Measurements from ENCODE around the gene HEG1. TPM values are rescaled to one million over a fixed set of nuclear protein-coding genes. Genes with fewer than 3 reads are reported as not detected.

The HEG1 gene
- total and polyA plus RNA-seq, 2 of the 4 experiments (the other 2 are of a cell fraction) = 25.6 to 43.4 TPM

DNA sequence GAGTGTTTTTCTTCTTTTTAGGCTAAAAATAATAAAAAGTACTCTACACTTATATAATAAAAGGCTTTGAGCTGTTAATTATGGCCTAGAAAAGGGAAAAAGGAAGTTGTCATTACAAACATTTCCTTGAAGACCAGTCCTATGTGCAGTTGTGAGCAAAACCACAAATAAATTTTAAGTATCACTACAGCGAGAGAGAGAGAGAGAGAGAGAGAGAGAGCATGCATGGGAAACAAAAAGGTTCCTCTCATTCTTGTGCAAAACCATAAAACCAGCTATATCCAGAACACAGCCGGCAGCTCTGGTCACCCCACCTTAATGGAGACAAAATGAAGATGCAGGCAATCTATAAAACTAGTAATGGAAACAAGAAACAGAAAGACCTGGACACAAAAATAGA is 33.6 kb downstream of the HEG1 start:
- WGBS, 2 experiments (ENCODE audit: extremely low coverage in 2 of 2, insufficient read length in 1 of 2) = no CpG with 5 or more reads among the region's 2 CpGs

More for the DNA sequence above, 33.6 kb downstream of the HEG1 start:
- peaks cover 38 to 61% of the 10 kb centered on the region in 2 experiments for H3K79me1 ChIP-seq (ENCODE audit: low read depth in 1 of 2, low read length in 2 of 2)
- ChIA-PET CTCF (interaction anchor here (0.6 kb wide), 1 partner anchor 86 kb away, joined by 3 read pairs; no protein-coding TSS in a partner anchor), POLR2A (ENCODE audit: unreplicated experiment) (no interaction called here)
- H3K4me1 ChIP-seq (ENCODE audit: control insufficient read depth, insufficient read depth, low read length) = peaks cover 2% of the 10 kb centered on the region; the same call in 1 of the 2 replicates
- no peak overlapping the region for H3K14ac ChIP-seq (replicated peaks; ENCODE audit: low read depth, low read length)
- dilution Hi-C loops (cut with HindIII; ENCODE audit: low sequenced_read_pairs, unreplicated experiment) (no loop called here), intact Hi-C loops (cut with micrococcal nuclease) (no loop called here), in situ Hi-C loops (cut with MboI; ENCODE audit: low sequenced_read_pairs) (no loop called here)
- H3K4me3 ChIP-seq (ENCODE audit: insufficient read depth, low read depth, low read length) = no peak overlapping the region
- 0 out of 2 replicates have a peak, but pooled peaks cover 15% of the 10 kb centered on the region for H3K9me1 ChIP-seq (ENCODE audit: insufficient read depth, low read length)
- no peak overlapping the region for H2AK5ac ChIP-seq (ENCODE audit: low read depth, low read length)
- H3K56ac ChIP-seq (ENCODE audit: extremely low read depth, insufficient read depth, low read length) = no peak overlapping the region
- H2BK15ac ChIP-seq (ENCODE audit: low read depth, low read length) = no peak overlapping the region
- H2AFZ ChIP-seq (replicated peaks; ENCODE audit: low read length, poor library complexity) = no peak overlapping the region
- no peak overlapping the region for H2BK20ac ChIP-seq (ENCODE audit: low read depth, low read length)
- H3K4ac ChIP-seq (ENCODE audit: low read depth, low read length) = no peak overlapping the region
- TF ChIP-seq, protein P1, sequence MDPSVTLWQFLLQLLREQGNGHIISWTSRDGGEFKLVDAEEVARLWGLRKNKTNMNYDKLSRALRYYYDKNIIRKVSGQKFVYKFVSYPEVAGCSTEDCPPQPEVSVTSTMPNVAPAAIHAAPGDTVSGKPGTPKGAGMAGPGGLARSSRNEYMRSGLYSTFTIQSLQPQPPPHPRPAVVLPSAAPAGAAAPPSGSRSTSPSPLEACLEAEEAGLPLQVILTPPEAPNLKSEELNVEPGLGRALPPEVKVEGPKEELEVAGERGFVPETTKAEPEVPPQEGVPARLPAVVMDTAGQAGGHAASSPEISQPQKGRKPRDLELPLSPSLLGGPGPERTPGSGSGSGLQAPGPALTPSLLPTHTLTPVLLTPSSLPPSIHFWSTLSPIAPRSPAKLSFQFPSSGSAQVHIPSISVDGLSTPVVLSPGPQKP (IDR thresholded peaks at IDR 0.05; ENCODE audit: borderline replicate concordance, low read depth, low read length) = no peak
- TF ChIP-seq NFE2L2 (IDR thresholded peaks at IDR 0.05; ENCODE audit: low read depth, low read length) = no peak
- no peak for TF ChIP-seq RCOR1 (IDR thresholded peaks at IDR 0.05; ENCODE audit: insufficient replicate concordance, low read length)
- TF ChIP-seq CEBPB (IDR thresholded peaks at IDR 0.05; ENCODE audit: low read depth, low read length) = no peak
- no peak for TF ChIP-seq FOS (IDR thresholded peaks at IDR 0.05; ENCODE audit: low read depth, low read length)
- TF ChIP-seq MXI1 (IDR thresholded peaks at IDR 0.05; ENCODE audit: borderline replicate concordance, low read depth, low read length) = no peak
- TF ChIP-seq SMC3 (IDR thresholded peaks at IDR 0.05; ENCODE audit: low read depth, low read length) = no peak
- TF ChIP-seq MAFK (IDR thresholded peaks at IDR 0.05; ENCODE audit: low read depth, low read length) = no peak
- TF ChIP-seq BHLHE40 (IDR thresholded peaks at IDR 0.05; ENCODE audit: low read depth, low read length) = no peak
- no peak for TF ChIP-seq RFX5 (IDR thresholded peaks at IDR 0.05; ENCODE audit: low read depth, low read length)
- no peak for TF ChIP-seq CTCF (conservative IDR thresholded peaks at IDR 0.05; ENCODE audit: low read depth, low read length)
- TF ChIP-seq CHD1 (IDR thresholded peaks at IDR 0.05; ENCODE audit: low read depth, low read length) = no peak
- TF ChIP-seq, protein P2, sequence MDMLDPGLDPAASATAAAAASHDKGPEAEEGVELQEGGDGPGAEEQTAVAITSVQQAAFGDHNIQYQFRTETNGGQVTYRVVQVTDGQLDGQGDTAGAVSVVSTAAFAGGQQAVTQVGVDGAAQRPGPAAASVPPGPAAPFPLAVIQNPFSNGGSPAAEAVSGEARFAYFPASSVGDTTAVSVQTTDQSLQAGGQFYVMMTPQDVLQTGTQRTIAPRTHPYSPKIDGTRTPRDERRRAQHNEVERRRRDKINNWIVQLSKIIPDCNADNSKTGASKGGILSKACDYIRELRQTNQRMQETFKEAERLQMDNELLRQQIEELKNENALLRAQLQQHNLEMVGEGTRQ (IDR thresholded peaks at IDR 0.05; ENCODE audit: low read depth, low read length) = no peak
- peaks cover 56% of the 10 kb centered on the region; the same call in 1 of the 2 replicates for H4K20me1 ChIP-seq (ENCODE audit: insufficient read depth, low read length)
- H3K18ac ChIP-seq (ENCODE audit: low read depth, low read length) = no peak overlapping the region
- no peak overlapping the region for H3K27ac ChIP-seq (ENCODE audit: insufficient read depth, low read length)
- no peaks in the 10 kb centered on the region for H3K27me3 ChIP-seq (ENCODE audit: control insufficient read depth, insufficient read depth, low read length)
- no peak overlapping the region for H3K9ac ChIP-seq (ENCODE audit: low read depth, low read length)
- peaks cover 55% of the 10 kb centered on the region for H3K36me3 ChIP-seq (ENCODE audit: control insufficient read depth, insufficient read depth, low read length)
- H4K5ac ChIP-seq (ENCODE audit: low read depth, low read length) = no peak overlapping the region
- H2BK5ac ChIP-seq (ENCODE audit: low read depth, low read length, poor library complexity, severe bottlenecking) = no peak overlapping the region
- H4K8ac ChIP-seq (ENCODE audit: low read depth in 2 of 2, low read length in 2 of 2) = no peak overlapping the region
- ATAC-seq (ENCODE audit: low read depth) = no peak
- no peak overlapping the region for H3K4me2 ChIP-seq (ENCODE audit: low read depth, low read length)
- no peak overlapping the region for H4K91ac ChIP-seq (ENCODE audit: insufficient read depth, low read depth, low read length)
- H2BK120ac ChIP-seq (ENCODE audit: low read depth, low read length) = no peak overlapping the region
- no peak overlapping the region for H2AK9ac ChIP-seq (replicated peaks; ENCODE audit: low read depth, low read length, poor library complexity)
- H3K9me3 ChIP-seq (ENCODE audit: control insufficient read depth, insufficient read depth, low read length) = no peaks in the 10 kb centered on the region
- no peak overlapping the region for H3K23ac ChIP-seq (ENCODE audit: low read depth, low read length)
- DNase-seq = no peak
- BruUV-seq (replicated peaks) = no TSS peak
